Progenitor cell of endocrine pancreas (in vitro differentiated cells): ENCODE measurements around the gene CCSER1. TPM values are rescaled to one million over a fixed set of nuclear protein-coding genes. Genes with fewer than 3 reads are reported as not detected.

ENCODE experiments used
- DNase-seq: peaks from one replicate; pipeline ENCODE4 v3.0.0; 2021; ENCODE audit warnings: low spot score; ENCODE audit not compliant: unreplicated experiment
- H3K27ac Mint-ChIP-seq: 2 replicates; pipeline ENCODE4 v1.8.0; 2021; ENCODE audit warnings: mild to moderate bottlenecking, moderate library complexity, mixed read lengths
- H3K27me3 Mint-ChIP-seq: 2 replicates; pipeline ENCODE4 v1.8.0; 2021; ENCODE audit warnings: mixed read lengths
- H3K36me3 Mint-ChIP-seq: 2 replicates; pipeline ENCODE4 v1.8.0; 2022; ENCODE audit warnings: mixed read lengths; ENCODE audit not compliant: insufficient read depth
- H3K4me1 Mint-ChIP-seq: 2 replicates; pipeline ENCODE4 v1.8.0; 2021; ENCODE audit warnings: low read depth, mixed read lengths
- H3K4me3 Mint-ChIP-seq: 2 replicates; pipeline ENCODE4 v1.8.0; 2021; ENCODE audit warnings: low read depth, mild to moderate bottlenecking, moderate library complexity, mixed read lengths
- H3K9me3 Mint-ChIP-seq: 2 replicates; pipeline ENCODE4 v1.8.0; 2021; ENCODE audit warnings: low read depth, mixed read lengths
- total RNA-seq: library from RNA; stranded (reverse); gene quantifications from 2 replicates; pipeline ENCODE4 v1.2.1, GENCODE V29; 2021
- TF ChIP-seq, protein P1 (sequence below): fragments of 200-600 bp; sonication (generic); IDR thresholded peaks from one replicate; pipeline ENCODE4 v1.5.0; 2021; ENCODE audit warnings: antibody characterized with exemption, mild to moderate bottlenecking; ENCODE audit not compliant: unreplicated experiment

The CCSER1 gene
- total RNA-seq, 1 donor from 2014 or later = 11.6 TPM

- H3K9me3 Mint-ChIP-seq = no peaks in the 10 kb centered on the region
- TF ChIP-seq, protein P1, sequence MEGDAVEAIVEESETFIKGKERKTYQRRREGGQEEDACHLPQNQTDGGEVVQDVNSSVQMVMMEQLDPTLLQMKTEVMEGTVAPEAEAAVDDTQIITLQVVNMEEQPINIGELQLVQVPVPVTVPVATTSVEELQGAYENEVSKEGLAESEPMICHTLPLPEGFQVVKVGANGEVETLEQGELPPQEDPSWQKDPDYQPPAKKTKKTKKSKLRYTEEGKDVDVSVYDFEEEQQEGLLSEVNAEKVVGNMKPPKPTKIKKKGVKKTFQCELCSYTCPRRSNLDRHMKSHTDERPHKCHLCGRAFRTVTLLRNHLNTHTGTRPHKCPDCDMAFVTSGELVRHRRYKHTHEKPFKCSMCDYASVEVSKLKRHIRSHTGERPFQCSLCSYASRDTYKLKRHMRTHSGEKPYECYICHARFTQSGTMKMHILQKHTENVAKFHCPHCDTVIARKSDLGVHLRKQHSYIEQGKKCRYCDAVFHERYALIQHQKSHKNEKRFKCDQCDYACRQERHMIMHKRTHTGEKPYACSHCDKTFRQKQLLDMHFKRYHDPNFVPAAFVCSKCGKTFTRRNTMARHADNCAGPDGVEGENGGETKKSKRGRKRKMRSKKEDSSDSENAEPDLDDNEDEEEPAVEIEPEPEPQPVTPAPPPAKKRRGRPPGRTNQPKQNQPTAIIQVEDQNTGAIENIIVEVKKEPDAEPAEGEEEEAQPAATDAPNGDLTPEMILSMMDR = no peak
- H3K4me1 Mint-ChIP-seq = peaks cover 22% of the 10 kb centered on the region
Observed at GRCh38 chr4:91065117-91065516, 937.9 kb downstream of the CCSER1 start.

GRCh38 chr4:91070736-91071135 lies 943.5 kb downstream of the CCSER1 start:
- no peak overlapping the region for H3K27ac Mint-ChIP-seq
- H3K27me3 Mint-ChIP-seq = no peaks in the 10 kb centered on the region
- no peak for DNase-seq
- no peak overlapping the region for H3K4me3 Mint-ChIP-seq
- TF ChIP-seq, protein P1 = no peak
- H3K9me3 Mint-ChIP-seq = no peaks in the 10 kb centered on the region
- H3K36me3 Mint-ChIP-seq = no peaks in the 10 kb centered on the region
- H3K4me1 Mint-ChIP-seq = peaks cover 2% of the 10 kb centered on the region

More at GRCh38 chr4:91065117-91065516, 937.9 kb downstream of the CCSER1 start:
- DNase-seq = no peak
- H3K4me3 Mint-ChIP-seq = no peak overlapping the region
- H3K27ac Mint-ChIP-seq = no peak overlapping the region
- H3K27me3 Mint-ChIP-seq = no peaks in the 10 kb centered on the region
- H3K36me3 Mint-ChIP-seq = no peaks in the 10 kb centered on the region

DNA sequence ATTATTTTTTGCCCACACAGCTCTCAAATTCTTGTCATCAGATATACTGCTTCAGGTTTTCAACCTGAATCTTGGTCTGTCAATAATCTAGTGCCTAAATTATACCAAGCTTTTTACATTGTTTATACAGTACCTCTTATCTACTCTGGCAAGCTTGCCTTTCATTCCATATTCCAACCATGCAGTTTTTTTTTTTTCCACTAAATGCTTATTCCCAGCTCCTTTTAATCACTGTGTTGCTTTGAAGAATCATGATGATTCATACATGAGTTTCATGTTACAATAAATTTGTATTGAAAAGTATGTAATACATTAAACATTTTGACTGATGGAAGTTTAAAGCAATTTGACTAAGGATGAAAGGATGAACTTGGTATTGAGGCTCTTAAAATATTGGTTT lies 949.0 kb downstream of the CCSER1 start:
- H3K4me3 Mint-ChIP-seq = no peak overlapping the region
- TF ChIP-seq, protein P1 = no peak
- no peaks in the 10 kb centered on the region for H3K27me3 Mint-ChIP-seq
- H3K36me3 Mint-ChIP-seq = no peaks in the 10 kb centered on the region
- peaks cover 6% of the 10 kb centered on the region for H3K4me1 Mint-ChIP-seq
- no peak overlapping the region for H3K27ac Mint-ChIP-seq
- H3K9me3 Mint-ChIP-seq = peaks cover 29% of the 10 kb centered on the region
- no peak for DNase-seq

DNA sequence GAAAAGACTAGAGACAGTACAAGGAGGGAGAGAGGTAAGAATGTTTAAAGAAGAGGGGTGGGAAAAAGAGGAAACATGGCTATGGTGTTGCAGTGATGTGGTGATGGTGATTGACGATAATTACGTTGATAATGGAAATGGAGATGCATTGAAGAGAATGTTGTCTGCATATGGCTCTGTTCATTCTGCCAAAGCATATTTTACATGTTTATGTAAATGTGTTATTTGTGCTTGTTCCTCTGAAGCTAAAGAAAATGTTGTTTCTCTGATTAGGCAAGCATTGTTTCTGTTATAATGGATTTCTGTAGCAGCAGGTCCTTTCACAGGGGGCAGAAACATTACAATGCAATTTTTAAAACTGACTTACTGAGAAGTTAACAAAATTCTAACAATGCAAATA lies 958.8 kb downstream of the CCSER1 start:
- TF ChIP-seq, protein P1 = no peak
- Mint-ChIP-seq H3K9me3 (peaks cover 3% of the 10 kb centered on the region), H3K4me1 (peaks cover 6% of the 10 kb centered on the region), H3K27ac (no peak overlapping the region), H3K4me3 (no peak overlapping the region), H3K27me3 (no peaks in the 10 kb centered on the region), H3K36me3 (no peaks in the 10 kb centered on the region)
- no peak for DNase-seq

DNA sequence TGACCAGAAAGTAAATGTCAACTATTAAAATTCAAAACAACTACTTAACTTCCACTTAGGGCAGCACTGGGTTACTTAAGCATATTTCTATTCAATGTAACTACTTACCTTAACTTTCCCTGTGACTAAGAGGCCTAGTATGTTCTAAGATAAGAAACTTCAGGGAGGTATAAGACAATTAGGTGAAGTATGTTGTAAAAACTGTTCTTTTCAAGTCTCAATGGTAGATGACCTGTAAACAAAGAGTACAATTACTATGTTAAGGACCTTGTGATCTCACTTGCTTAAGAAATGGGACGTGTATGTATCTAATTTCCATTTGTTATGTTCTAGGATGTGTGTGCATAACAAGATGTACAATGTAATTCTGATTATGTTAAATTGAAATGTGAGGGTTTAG lies 960.5 kb downstream of the CCSER1 start:
- TF ChIP-seq, protein P1 = no peak
- Mint-ChIP-seq H3K9me3 (peaks cover 6% of the 10 kb centered on the region), H3K4me3 (no peak overlapping the region), H3K27ac (no peak overlapping the region), H3K36me3 (no peaks in the 10 kb centered on the region), H3K27me3 (no peaks in the 10 kb centered on the region), H3K4me1 (peaks cover 8% of the 10 kb centered on the region)
- no peak for DNase-seq
